ENCODE data around the gene LPCAT2. TPM values are rescaled to one million over a fixed set of nuclear protein-coding genes. Genes with fewer than 3 reads are reported as not detected.

LPCAT2 gene, protein sequence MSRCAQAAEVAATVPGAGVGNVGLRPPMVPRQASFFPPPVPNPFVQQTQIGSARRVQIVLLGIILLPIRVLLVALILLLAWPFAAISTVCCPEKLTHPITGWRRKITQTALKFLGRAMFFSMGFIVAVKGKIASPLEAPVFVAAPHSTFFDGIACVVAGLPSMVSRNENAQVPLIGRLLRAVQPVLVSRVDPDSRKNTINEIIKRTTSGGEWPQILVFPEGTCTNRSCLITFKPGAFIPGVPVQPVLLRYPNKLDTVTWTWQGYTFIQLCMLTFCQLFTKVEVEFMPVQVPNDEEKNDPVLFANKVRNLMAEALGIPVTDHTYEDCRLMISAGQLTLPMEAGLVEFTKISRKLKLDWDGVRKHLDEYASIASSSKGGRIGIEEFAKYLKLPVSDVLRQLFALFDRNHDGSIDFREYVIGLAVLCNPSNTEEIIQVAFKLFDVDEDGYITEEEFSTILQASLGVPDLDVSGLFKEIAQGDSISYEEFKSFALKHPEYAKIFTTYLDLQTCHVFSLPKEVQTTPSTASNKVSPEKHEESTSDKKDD
- 31.0 and 31.9 TPM in 2 replicates for total RNA-seq

DNA sequence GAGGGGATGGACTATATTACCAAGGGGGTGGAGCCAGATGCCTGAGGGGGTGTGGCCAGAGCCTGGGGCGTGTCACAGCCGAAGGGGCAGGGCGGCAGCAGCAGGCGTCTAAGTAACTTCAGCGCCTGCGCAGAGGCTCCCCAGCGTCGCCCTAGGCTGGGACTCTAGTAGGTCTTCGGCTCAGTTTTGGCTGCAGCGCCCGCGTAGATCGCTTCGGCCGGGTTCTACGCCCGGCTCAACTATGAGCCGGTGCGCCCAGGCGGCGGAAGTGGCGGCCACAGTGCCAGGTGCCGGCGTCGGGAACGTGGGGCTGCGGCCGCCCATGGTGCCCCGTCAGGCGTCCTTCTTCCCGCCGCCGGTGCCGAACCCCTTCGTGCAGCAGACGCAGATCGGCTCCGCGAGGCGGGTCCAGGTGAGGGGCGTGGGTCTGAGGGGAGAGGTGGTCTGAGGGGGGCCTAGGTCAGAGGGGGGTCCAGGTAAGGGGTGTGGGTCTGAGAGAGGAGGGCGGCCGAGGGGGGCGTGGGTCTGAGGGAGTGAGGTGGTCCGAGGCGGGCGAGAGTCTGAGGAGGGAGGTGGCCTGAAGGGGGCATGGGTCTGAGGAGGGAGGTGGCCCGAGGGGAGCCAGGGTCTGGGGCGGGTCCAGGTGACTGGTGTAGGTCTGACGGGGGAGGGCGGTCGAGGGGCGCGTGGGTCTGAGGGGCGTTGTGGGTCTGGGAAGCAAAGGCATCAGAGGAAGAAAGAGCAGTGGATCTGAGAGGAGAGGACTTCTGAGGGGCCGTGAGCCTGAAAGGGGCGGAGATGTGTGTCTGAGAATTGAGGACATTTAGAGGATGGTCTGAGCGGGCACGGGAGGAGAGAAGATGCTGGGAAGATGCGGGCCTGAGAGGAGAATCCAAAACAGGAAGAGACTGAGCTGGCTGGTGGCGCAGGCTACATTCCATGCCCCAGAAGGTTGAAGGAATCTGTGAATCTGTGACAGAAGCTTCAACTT lies at the start of gene LPCAT2:
Gene LPCAT2 (plus strand): TSS at position 132 of the 991 bp plus-strand sequence. CDS start 110 bp downstream, at position 242.

GRCh38 chr16:55478827-55479429 lies 29.9 kb upstream of the LPCAT2 start, which contains the start of gene MMP2:
Gene MMP2, plus strand, starts transcription at chr16:55479198. Its CDS starts 282 bp downstream, at chr16:55479480.

DNA sequence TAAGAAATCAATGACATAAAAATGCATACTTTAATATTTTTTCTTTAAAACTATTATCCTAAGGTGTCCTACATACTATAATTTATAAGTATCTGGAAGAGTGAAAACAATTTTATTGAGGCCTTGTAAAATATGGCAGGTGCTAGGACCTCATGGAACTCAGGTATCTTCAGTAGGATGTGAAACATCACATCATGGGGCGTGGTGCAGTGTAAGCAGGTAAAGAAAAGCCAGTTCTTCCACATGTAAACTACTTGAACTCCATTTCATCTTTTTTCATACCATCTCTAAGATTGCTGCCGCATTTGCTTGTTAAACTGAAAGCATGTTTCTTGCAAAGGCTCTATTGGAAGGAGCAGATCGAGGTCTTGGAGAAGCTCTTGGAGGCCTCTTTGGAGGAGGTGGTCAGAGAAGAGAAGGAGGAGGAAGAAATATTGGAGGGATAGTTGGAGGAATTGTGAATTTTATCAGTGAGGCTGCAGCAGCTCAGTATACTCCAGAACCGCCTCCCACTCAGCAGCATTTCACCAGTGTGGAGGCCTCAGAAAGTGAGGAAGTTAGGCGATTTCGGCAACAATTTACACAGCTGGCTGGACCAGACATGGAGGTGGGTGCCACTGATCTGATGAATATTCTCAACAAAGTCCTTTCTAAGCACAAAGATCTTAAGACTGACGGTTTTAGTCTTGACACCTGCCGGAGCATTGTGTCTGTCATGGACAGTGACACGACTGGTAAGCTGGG lies 57.7 kb downstream of the LPCAT2 start, which contains the start of gene CAPNS2:
Gene CAPNS2 (plus strand): TSS at position 253 of the 744 bp plus-strand sequence. CDS start 73 bp downstream, at position 326.

Other genes with a start within 250 kb of the LPCAT2 start
- gene IRX6, start 184.9 kb upstream of the LPCAT2 start, total RNA-seq, result not detected in 2 replicates
- gene MMP2, start 29.9 kb upstream of the LPCAT2 start, total RNA-seq, result 884 and 2,660 TPM in 2 replicates
- gene CAPNS2, start 57.6 kb downstream of the LPCAT2 start, total RNA-seq, result 0.99 and 1.7 TPM in 2 replicates
- not detected in 2 replicates for gene SLC6A2, start 146.9 kb downstream of the LPCAT2 start, total RNA-seq